SK-N-DZ (cell line): ENCODE data around the gene OR4M1.
"Not testable (repeated sequence)": the region's sequence is repeated elsewhere in the genome, so short reads cannot be mapped to it uniquely, and the experiment has no call there.

Source experiments
- DNase-seq: peaks from one replicate; pipeline ENCODE4 v3.0.0-alpha.2; 2015; ENCODE audit warnings: low spot score

OR4M1 gene

GRCh38 chr14:19821016-19821415 is 47.7 kb downstream of the OR4M1 start:
- DNase-seq, result not testable (repeated sequence)

- DNase-seq, result no peak
These were observed 49.9 kb downstream of the OR4M1 start for GRCh38 chr14:19823178-19823577.

- DNase-seq, result no peak
These were observed 50.5 kb downstream of the OR4M1 start for GRCh38 chr14:19823765-19824164.

GRCh38 chr14:19827626-19828244 is 54.4 kb downstream of the OR4M1 start:
- DNase-seq, result not testable (repeated sequence)

GRCh38 chr14:19828314-19828713 is 55.0 kb downstream of the OR4M1 start:
- no peak for DNase-seq
